SK-N-SH treated with all-trans-retinoic acid at 6 μM for 48 hours (cell line): ENCODE data around the gene CD99.

Experiments
- ATAC-seq: fragments of 200-7000 bp; cut with Tn5 transposase; 3 replicates; pipeline ENCODE4 v1.9.1; 2020; ENCODE audit warnings: mild to moderate bottlenecking, moderate library complexity
- ARNTL ChIP-seq: fragments of 450-650 bp; formaldehyde crosslinking; IDR thresholded peaks from 2 replicates; pipeline ENCODE4 v1.5.0; 2020; ENCODE audit warnings: low read depth, mild to moderate bottlenecking, moderate library complexity, borderline replicate concordance
- BACH2 ChIP-seq: fragments of 250-450 bp; sonication (Bioruptor Pico); IDR thresholded peaks from 2 replicates; pipeline ENCODE4 v1.9.0; 2021; ENCODE audit warnings: mild to moderate bottlenecking, borderline replicate concordance
- CREB5 ChIP-seq: fragments of 250-450 bp; sonication (Bioruptor Pico); IDR thresholded peaks from 2 replicates; pipeline ENCODE4 v1.5.1; 2020; ENCODE audit warnings: low read depth, mild to moderate bottlenecking, moderate library complexity
- CSDC2 ChIP-seq: fragments of 250-450 bp; sonication (Bioruptor Pico); IDR thresholded peaks from 2 replicates; pipeline ENCODE4 v1.5.0; 2020; ENCODE audit warnings: mild to moderate bottlenecking, moderate library complexity
- CSRNP3 ChIP-seq: fragments of 250-450 bp; sonication (Bioruptor Pico); IDR thresholded peaks from 2 replicates; pipeline ENCODE4 v1.5.1; 2021; ENCODE audit warnings: mild to moderate bottlenecking, moderate library complexity
- ESRRG ChIP-seq: fragments of 250-450 bp; sonication (Bioruptor Pico); IDR thresholded peaks from 2 replicates; pipeline ENCODE4 v1.6.1; 2021; ENCODE audit warnings: mild to moderate bottlenecking
- GLIS3 ChIP-seq: fragments of 250-450 bp; sonication (Bioruptor Pico); IDR thresholded peaks from 2 replicates; pipeline ENCODE4 v1.5.0; 2020; ENCODE audit warnings: mild to moderate bottlenecking, moderate library complexity
- ISL1 ChIP-seq: fragments of 250-450 bp; sonication (Bioruptor Pico); IDR thresholded peaks from 2 replicates; pipeline ENCODE4 v2.1.2; 2022; ENCODE audit warnings: mild to moderate bottlenecking, moderate library complexity
- OSR1 ChIP-seq: fragments of 250-450 bp; sonication (Bioruptor Pico); IDR thresholded peaks from 2 replicates; pipeline ENCODE4 v1.8.0; 2022; ENCODE audit warnings: moderate library complexity, mild to moderate bottlenecking, inconsistent platforms
- PATZ1 ChIP-seq: fragments of 250-450 bp; sonication (Bioruptor Pico); IDR thresholded peaks from 2 replicates; pipeline ENCODE4 v1.8.0; 2020; ENCODE audit warnings: mild to moderate bottlenecking, moderate library complexity, borderline replicate concordance
- PPARA ChIP-seq: fragments of 250-450 bp; sonication (Bioruptor Pico); IDR thresholded peaks from 2 replicates; pipeline ENCODE4 v1.5.0; 2020; ENCODE audit warnings: mild to moderate bottlenecking, borderline replicate concordance
- RARB ChIP-seq: fragments of 250-450 bp; sonication (Bioruptor Pico); IDR thresholded peaks from 2 replicates; pipeline ENCODE4 v1.8.0; 2021; ENCODE audit warnings: mild to moderate bottlenecking, moderate library complexity
- SNAI2 ChIP-seq: fragments of 250-450 bp; sonication (Bioruptor Pico); IDR thresholded peaks from 2 replicates; pipeline ENCODE4 v1.5.0; 2020; ENCODE audit warnings: mild to moderate bottlenecking, moderate library complexity
- TCF4 ChIP-seq: fragments of 250-450 bp; sonication (Bioruptor Pico); IDR thresholded peaks from 2 replicates; pipeline ENCODE4 v1.8.0; 2021; ENCODE audit warnings: mild to moderate bottlenecking, moderate library complexity, borderline replicate concordance
- TOX ChIP-seq: fragments of 250-450 bp; sonication (Bioruptor Pico); IDR thresholded peaks from 2 replicates; pipeline ENCODE4 v1.8.0; 2021; ENCODE audit warnings: mild to moderate bottlenecking, moderate library complexity, borderline replicate concordance
- TSHZ2 ChIP-seq: fragments of 250-450 bp; sonication (Bioruptor Pico); IDR thresholded peaks from 2 replicates; pipeline ENCODE4 v1.5.0; 2020; ENCODE audit warnings: mild to moderate bottlenecking, moderate library complexity
- ZC3H10 ChIP-seq: fragments of 250-450 bp; sonication (Bioruptor Pico); IDR thresholded peaks from 2 replicates; pipeline ENCODE4 v1.5.1; 2021; ENCODE audit warnings: mild to moderate bottlenecking, moderate library complexity
- ZFP3 ChIP-seq: fragments of 250-450 bp; sonication (Bioruptor Pico); IDR thresholded peaks from 2 replicates; pipeline ENCODE4 v1.5.0; 2020; ENCODE audit warnings: mild to moderate bottlenecking, moderate library complexity
- ZFP30 ChIP-seq: fragments of 450-650 bp; formaldehyde crosslinking; IDR thresholded peaks from 2 replicates; pipeline ENCODE4 v1.5.0; 2022; ENCODE audit warnings: mild to moderate bottlenecking, moderate library complexity
- ZNF565 ChIP-seq: fragments of 450-650 bp; formaldehyde crosslinking; conservative IDR thresholded peaks from 2 replicates; pipeline ENCODE4 v1.5.0; 2020; ENCODE audit warnings: low read depth, mild to moderate bottlenecking, moderate library complexity
- ZNF70 ChIP-seq: fragments of 450-650 bp; formaldehyde crosslinking; IDR thresholded peaks from 2 replicates; pipeline ENCODE4 v1.5.0; 2020; ENCODE audit warnings: mild to moderate bottlenecking, moderate library complexity
- ZNF8 ChIP-seq: fragments of 450-650 bp; formaldehyde crosslinking; IDR thresholded peaks from 2 replicates; pipeline ENCODE4 v1.5.0; 2020; ENCODE audit warnings: mild to moderate bottlenecking, moderate library complexity

The CD99 gene

GRCh38 chrX:2690856-2691542 lies at the start of gene CD99:
Gene CD99, plus strand, starts transcription at chrX:2691295. Its CDS starts 66 bp downstream, at chrX:2691361.
- ATAC-seq = peak; percentile 94
- TF ChIP-seq ISL1 (no peak), CSDC2 (no peak), CREB5 (CRISPR knock-in tag) (no peak), PATZ1 (CRISPR knock-in tag) (no peak), SNAI2 (no peak), OSR1 (CRISPR knock-in tag) (no peak), ZNF8 (CRISPR knock-in tag) (no peak), ZNF70 (no peak), ZFP30 (CRISPR knock-in tag) (no peak), ZNF565 (no peak), ZC3H10 (CRISPR knock-in tag) (no peak), ESRRG (CRISPR knock-in tag) (no peak), TSHZ2 (no peak), TCF4 (CRISPR knock-in tag) (no peak), ARNTL (no peak), ZFP3 (CRISPR knock-in tag) (no peak), RARB (no peak), GLIS3 (CRISPR knock-in tag) (no peak), CSRNP3 (no peak)

GRCh38 chrX:2642146-2642545 lies 48.9 kb upstream of the CD99 start:
- ATAC-seq = no peak
- TF ChIP-seq TCF4 (CRISPR knock-in tag) = no peak
- TF ChIP-seq BACH2 (CRISPR knock-in tag) = no peak
- no peak for TF ChIP-seq ZC3H10 (CRISPR knock-in tag)
- TF ChIP-seq CSRNP3 = no peak
- TF ChIP-seq PPARA (CRISPR knock-in tag) = no peak
- TF ChIP-seq CREB5 (CRISPR knock-in tag) = no peak
- no peak for TF ChIP-seq ZFP3 (CRISPR knock-in tag)

- ATAC-seq = no peak
- TF ChIP-seq RARB (no peak), PATZ1 (CRISPR knock-in tag) (no peak), ZNF565 (no peak), TOX (CRISPR knock-in tag) (no peak), CSDC2 (no peak), OSR1 (CRISPR knock-in tag) (no peak), CREB5 (CRISPR knock-in tag) (no peak), ZNF8 (CRISPR knock-in tag) (no peak), ARNTL (no peak), ZFP3 (CRISPR knock-in tag) (no peak)
Measured at GRCh38 chrX:2642791-2643190, 48.3 kb upstream of the CD99 start.
